ENCODE data around the gene N4BP2L2. TPM values are rescaled to one million over a fixed set of nuclear protein-coding genes. Genes with fewer than 3 reads are reported as not detected.

N4BP2L2 gene
- total RNA-seq, 2 donors from 2014 or later, result 59.6 to 82.3 TPM

DNA sequence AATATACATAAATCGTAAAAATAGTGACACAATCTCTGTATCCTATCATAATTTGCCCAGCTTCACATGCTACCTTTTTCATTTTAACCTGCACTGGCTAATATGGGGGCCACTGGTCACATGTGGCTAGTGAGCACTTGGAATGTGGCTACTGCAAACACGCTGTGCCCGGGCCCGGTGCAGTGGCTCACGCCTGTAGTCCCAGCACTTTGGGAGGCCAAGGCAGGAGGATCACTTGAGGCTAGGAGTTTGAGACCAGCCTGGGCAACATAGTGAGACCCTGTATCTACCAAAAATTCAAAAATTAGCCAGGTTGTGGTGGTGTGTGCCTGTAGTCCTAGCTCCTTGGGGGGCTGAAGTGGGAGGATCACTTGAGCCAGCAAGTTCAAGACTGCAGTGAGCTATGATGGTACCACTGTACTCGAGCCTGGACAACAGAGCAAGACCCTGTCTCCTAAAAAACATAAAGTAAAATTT lies 109.1 kb downstream of the N4BP2L2 start:
- Histone ChIP-seq H3K27ac (no peak overlapping the region), H3K4me1 (no peaks in the 10 kb centered on the region), H3K9ac (ENCODE audit: low read depth in 2 of 2, low read length in 2 of 2) (no peak overlapping the region), H3K27me3 (no peaks in the 10 kb centered on the region), H3K4me3 (no peak overlapping the region), H3K9me3 (no peaks in the 10 kb centered on the region), H3K36me3 (no peaks in the 10 kb centered on the region)
- DNase-seq, result no peak
- no peak for TF ChIP-seq CTCF (IDR thresholded peaks at IDR 0.05)
- intact Hi-C loops (cut with DNase I), result no loop called here

DNA sequence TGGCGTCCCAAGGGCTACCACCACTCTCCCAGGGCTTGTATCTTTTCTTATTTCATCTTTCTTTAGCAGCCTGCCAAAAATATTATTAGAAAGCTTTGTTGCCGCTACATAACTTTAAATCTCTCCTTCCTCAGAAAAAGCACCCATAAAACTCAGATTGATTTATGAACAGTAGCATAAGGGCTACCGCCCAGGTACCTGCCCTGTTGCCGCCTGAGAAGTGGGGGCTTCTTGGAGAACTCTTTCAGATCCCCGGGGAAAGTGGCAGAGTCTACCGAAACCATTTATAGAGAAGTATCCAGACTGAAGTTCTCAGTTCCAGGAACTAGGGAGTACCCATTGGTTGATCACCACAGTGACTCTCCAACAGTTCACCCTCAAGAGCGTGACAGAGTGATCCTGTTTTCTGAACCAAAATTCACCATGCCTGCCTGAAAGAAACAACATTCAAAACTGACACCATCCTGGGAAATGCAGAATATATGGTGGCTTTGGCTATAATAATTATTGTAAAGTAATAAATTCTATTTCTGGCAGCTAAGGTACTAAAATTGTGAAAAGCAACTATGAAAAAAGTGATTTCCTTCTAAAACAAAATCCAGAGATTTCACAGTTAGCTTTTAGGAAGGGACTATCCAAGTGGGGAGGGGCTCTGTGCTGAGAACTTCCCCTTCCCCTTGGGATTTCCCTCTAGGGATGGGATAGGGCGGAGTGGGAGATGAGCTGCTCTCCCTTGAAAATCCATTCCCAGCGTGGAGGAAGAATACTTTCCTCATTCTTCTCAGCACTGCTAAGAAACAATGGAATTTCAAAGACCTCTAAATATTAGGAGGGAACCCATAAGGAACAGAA lies 109.8 kb downstream of the N4BP2L2 start:
- TF ChIP-seq CTCF (IDR thresholded peaks at IDR 0.05), result no peak
- intact Hi-C loops (cut with DNase I), result no loop called here
- Histone ChIP-seq H3K4me1 (no peaks in the 10 kb centered on the region), H3K36me3 (no peaks in the 10 kb centered on the region), H3K9me3 (no peaks in the 10 kb centered on the region), H3K4me3 (peak overlapping the region; percentile 71), H3K27me3 (no peaks in the 10 kb centered on the region), H3K9ac (ENCODE audit: low read depth in 2 of 2, low read length in 2 of 2) (peak overlapping the region; percentile 69 to 89), H3K27ac (peak overlapping the region; percentile 86)
- no peak for DNase-seq

GRCh38 chr13:32427852-32428580 lies 110.6 kb downstream of the N4BP2L2 start, which contains the start of gene N4BP2L1:
N4BP2L1 (minus strand) TSS chr13:32428130; CDS start chr13:32428082, 48 bp downstream.
- H3K27ac ChIP-seq, result peak within 1 kb of the TSS; percentile 86
- H3K27me3 ChIP-seq, result no peaks in the 10 kb centered on the region
- peak within 1 kb of the TSS; percentile 89 to 90 for H3K9ac ChIP-seq (ENCODE audit: low read depth in 2 of 2, low read length in 2 of 2)
- no peak for TF ChIP-seq CTCF (IDR thresholded peaks at IDR 0.05)
- peak within 1 kb of the TSS; percentile 71 for H3K4me3 ChIP-seq
- no peaks in the 10 kb centered on the region for H3K9me3 ChIP-seq
- no peaks in the 10 kb centered on the region for H3K4me1 ChIP-seq
- DNase-seq, result peak; percentile 80
- no peaks in the 10 kb centered on the region for H3K36me3 ChIP-seq
- intact Hi-C loops (cut with DNase I), result no loop called here

DNA sequence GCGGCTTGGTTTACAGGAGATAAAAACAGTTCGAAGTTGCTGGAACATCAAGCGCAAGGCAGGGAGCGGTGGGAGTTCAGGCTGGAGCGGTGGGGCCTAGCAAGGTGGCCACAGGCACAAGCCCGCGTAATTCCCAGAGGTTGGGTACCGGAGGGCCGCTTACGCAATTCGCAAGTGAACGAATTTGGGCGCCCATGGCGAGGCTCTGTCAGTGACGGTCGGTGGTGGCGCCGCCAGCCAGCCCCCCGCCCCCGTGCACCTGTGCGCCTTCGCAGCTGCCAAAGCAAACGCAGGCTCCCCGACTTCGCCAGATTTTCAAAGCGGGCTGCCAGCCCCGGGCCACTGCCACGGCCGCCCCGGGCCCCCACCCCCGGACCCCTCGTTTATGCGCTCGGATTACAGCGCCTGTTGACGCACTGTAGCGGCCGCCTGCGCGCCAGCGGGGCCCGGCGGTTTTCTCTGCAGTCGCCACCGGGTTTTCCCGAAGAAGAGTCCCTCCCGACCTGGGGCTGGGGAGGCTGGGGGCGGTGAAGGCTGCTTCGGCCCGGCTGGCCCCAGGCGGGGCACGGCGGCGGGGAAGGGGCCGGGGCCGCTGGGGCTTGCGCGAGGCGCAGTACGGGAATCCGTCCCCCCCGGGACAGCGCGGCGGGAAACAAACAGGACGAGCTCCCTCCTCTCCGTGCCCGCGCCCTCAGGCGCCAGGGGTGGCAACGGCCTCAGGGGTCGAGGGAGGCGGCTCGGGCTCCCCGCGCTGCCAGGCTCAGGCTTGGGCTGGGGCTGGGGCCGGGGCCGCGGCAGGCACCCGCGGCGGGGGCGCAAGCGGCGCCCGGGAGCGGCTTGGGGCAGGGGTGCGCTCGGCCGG lies 111.4 kb downstream of the N4BP2L2 start:
- intact Hi-C loops (cut with DNase I), result no loop called here
- no peaks in the 10 kb centered on the region for H3K4me1 ChIP-seq
- peak overlapping the region; percentile 71 for H3K4me3 ChIP-seq
- no peaks in the 10 kb centered on the region for H3K27me3 ChIP-seq
- H3K9ac ChIP-seq (ENCODE audit: low read depth in 2 of 2, low read length in 2 of 2), result peak overlapping the region; percentile 89 to 90
- H3K36me3 ChIP-seq, result no peaks in the 10 kb centered on the region
- no peaks in the 10 kb centered on the region for H3K9me3 ChIP-seq
- DNase-seq, result peak; percentile 52
- TF ChIP-seq CTCF (IDR thresholded peaks at IDR 0.05), result no peak
- peak overlapping the region; percentile 86 for H3K27ac ChIP-seq
